HG03439 (cell line): ENCODE data around the gene SLC5A5.

Experiments
- ATAC-seq: cut with Tn5 transposase; IDR thresholded peaks from one replicate; pipeline ENCODE4 v1.9.1; 2021; ENCODE audit warnings: mild to moderate bottlenecking, moderate library complexity; ENCODE audit not compliant: unreplicated experiment

Gene SLC5A5

GRCh38 chr19:17846146-17846545, 25.6 kb upstream of the SLC5A5 start:
- ATAC-seq, result no peak

- peak; percentile 68 for ATAC-seq
These were observed 24.0 kb upstream of the SLC5A5 start, which contains the start of gene JAK3 for GRCh38 chr19:17847538-17848366. Gene JAK3 (minus strand): TSS chr19:17847982. CDS start chr19:17844417, 3,565 bp downstream.

- ATAC-seq, result no peak
These were observed 23.0 kb upstream of the SLC5A5 start for GRCh38 chr19:17848595-17849292.

DNA sequence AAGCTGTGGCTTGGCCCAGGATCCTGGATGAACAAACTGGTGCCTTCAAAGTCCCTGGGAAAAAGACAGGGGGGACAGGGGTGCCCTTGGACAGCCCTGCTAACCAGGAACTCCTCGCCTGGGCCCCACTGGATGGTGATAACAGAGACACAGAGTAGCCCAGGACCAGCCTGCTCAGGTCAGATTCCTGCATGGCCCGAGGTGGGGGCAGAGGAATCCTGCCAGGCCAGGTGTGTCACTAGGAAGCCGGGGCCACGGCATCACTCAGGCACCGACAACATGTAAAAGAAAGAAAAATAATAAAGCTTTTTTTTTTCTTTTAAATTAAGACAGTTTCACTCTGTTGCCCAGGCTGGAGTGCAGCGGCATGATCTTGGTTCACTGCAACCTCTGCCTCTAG, 17.7 kb upstream of the SLC5A5 start:
- ATAC-seq, result no peak

- no peak for ATAC-seq
These were observed 16.2 kb upstream of the SLC5A5 start for GRCh38 chr19:17855280-17856152.

DNA sequence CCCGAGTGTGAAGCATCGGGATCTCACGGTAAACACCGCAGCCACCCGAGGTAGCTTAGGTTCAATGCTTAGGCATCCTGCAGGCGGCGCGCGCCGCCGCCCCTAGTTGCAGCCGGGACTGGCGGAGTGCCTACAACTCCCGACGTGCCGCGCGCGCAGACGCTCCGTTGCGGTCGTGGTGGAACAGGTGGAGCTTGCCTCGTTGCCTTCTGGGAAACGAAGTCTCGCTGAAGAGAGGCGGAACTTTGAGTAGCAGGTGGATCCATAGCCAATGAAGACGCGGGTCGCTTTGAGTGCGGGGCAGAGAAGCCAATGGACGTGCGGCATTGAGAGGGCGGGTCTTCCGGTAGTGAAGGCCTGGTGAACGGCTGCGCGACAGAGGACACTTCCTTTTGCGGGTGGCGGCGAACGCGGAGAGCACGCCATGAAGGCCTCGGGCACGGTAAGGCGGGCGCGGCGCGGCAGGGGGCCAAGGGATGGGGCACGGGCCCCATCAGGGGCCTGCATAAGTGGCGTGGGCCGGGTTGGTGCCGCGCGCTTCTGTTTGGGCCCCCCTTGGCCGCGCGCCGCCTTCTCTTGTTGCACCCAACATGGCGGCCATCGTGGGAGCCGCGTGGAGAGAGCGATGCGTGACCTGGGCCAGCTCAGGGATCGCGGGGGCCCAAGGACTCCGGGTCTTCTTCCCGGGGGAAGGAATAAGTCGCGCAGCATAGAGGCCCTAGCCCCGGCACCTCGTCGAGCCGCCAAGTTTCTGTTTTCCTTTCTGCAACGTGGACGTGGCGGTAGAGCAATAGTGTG, 12.0 kb upstream of the SLC5A5 start, which contains the start of gene RPL18A:
RPL18A (plus strand) TSS at position 378 of the 798 bp plus-strand sequence; CDS start at position 425, 47 bp downstream.
- ATAC-seq, result peak; percentile 95

DNA sequence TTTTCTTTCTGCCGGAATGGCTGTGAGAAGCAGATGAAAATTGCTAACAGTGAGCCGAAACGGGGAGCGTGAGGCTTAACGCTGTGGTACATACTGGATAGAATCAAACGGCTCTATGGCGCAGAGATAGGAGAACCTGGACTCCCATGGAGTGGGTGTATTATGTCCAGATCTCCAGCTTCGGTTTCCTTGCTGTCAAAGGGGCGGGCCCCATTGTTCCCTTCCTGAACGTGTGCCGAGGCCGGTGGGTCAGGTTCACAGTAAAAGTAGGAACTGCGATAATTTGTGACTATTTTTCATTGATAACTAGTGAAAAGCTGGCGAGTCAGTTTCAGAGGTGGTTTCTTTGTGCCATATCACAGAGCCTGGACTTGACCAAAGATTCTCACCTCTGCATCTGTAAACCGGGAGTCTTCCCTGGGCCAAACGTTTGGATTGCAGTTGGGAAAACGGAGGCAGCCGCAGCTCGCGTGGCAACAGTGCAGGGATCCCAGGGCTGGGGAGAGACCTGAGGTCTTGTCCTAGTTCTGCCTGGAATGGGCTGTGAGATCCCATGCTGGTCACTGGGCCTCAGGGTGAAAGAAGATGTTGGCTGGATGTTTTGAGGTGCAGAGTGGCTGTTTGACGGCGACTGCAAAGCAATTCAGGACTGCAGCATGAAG, 11.3 kb upstream of the SLC5A5 start:
- ATAC-seq, result no peak

- ATAC-seq, result no peak
These were observed 10.8 kb upstream of the SLC5A5 start for GRCh38 chr19:17860993-17861360.

GRCh38 chr19:17861542-17862402, 10.0 kb upstream of the SLC5A5 start:
- no peak for ATAC-seq

DNA sequence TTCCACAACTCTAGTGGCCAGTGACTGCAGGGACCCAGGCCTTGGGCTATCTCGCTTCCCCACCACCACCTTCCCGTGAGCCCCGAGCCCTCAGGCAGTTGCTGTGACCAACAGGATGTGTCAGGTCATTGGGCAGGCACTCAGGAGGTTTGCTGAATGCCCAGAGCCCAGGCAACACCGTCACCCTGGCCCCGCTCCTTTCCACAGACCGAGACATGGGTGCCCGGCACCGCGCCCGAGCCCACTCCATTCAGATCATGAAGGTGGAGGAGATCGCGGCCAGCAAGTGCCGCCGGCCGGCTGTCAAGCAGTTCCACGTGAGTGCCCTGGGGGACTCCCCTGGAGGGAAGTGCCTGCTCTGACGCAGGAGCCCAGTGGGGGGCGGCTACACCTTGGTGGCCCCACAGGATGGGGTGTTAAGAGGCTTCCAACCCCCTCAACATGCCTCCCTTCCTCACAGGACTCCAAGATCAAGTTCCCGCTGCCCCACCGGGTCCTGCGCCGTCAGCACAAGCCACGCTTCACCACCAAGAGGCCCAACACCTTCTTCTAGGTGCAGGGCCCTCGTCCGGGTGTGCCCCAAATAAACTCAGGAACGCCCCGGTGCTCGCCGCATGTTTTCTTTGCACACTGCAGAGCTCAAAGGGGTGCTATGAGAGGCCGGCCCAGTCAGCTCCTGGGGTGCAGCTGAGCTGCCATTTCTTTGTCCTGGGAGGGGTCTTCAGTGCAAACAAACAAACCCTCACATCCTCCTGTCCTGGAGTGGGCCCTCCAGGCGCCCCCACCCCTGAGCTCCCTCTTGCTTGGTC, 8.8 kb upstream of the SLC5A5 start:
- ATAC-seq, result no peak

DNA sequence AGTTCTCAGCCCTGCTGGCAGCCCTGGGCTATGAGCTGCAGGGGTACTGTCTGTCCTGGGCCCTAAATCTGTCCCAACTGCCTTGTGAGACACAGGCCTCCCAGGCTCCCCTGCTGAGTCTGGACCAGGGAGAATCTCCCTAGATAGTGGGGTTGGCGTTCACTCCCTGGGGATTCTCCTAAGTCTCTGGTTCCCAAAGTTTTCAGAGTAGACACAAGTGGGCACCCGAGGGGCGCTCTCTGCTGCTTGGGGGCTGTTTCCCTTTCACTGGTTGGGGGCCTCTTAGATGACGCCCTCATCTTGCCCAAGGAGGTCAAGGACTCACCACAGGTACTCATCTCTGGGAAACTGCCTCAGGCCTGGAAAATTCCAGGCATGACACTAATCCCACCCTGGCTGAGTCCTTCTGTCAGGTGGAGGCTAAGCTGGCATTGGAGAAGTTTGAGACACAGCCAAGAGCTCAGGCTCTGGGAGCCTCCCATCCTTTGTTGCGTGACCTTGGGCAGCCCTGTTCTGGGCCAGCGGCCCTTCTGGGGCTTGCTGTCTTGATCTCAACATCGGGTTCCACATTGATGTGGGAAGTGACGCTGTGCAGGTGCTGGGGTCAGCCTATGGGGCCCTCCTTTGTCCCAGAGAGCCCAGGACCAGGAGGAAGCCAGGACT, 8.1 kb upstream of the SLC5A5 start:
- no peak for ATAC-seq

GRCh38 chr19:17865364-17866311, 6.1 kb upstream of the SLC5A5 start:
- no peak for ATAC-seq

DNA sequence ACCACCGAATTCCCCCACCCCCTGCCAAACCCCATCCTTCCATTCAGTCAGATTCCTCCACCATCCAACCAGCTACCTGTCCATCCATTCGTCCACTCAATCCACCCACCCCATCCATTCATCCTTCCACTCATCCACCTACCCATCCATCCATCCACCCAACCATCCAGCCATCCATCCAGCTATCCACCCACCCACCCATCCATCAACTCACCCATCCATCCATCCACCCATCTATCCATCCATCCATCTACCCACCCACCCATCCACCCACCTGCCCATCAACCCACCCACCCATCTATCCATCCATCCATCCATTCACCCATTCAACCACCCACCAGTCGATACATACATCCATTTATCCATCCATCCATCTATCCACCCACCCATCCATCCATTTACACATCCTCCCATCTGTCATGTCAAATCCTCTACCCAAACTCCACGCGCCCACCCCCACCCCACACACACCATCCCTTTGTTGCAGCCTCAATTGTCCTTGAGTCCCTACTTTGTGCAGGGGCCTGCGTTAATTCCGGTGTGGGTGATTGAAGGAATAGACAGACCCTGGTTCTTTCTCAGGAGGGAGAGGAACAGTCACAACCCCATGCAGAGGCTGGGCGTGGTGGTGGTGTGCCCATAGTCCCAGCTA, 5.3 kb upstream of the SLC5A5 start:
- ATAC-seq, result no peak

DNA sequence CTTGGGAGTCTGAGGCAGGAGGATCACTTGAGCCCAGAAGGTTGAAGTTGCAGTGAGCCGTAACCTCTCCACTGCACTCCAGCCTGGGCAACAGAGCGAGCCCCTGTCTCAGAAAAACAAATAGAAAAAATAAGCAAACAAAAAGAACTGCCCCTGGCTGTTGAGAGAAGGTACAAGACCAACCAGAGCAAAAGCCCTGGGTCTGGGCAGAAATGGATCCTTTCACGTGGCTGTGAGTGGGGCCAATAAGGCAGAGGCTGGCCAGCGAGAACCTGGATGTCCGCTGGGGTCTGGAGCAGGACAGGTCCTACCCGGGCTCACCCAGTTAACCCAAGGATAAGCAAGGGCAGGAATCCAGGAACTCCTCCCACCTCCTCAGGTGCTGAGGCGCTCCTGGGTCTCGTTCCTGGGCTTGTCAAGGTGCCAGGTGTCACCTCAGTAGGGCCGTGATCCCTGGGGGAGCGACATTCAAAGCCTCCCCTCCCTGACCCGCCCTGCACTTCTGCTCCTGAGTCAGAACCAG, 4.7 kb upstream of the SLC5A5 start:
- no peak for ATAC-seq

GRCh38 chr19:17868669-17869068, 3.1 kb upstream of the SLC5A5 start:
- no peak for ATAC-seq
